HCT116 (cell line): Measurements from ENCODE around the gene EIF4G3. TPM values are rescaled to one million over a fixed set of nuclear protein-coding genes. Genes with fewer than 3 reads are reported as not detected.

Source experiments
- ATAC-seq: fragments of 200-7000 bp; cut with Tn5 transposase; 2 replicates; pipeline ENCODE4 v1.9.1; 2020; ENCODE audit warnings: mild to moderate bottlenecking, moderate library complexity
- BruUV-seq: library from RNA; stranded (reverse); fragments of 400-500 nt; replicated peaks from 2 replicates; lab custom pipeline; 2021; lab: Mats Ljungman, UMichigan
- CTCF ChIA-PET: fragments of 300-600 bp; sonication (Branson Sonifier 250); formaldehyde crosslinking; loops from one replicate; lab custom pipeline; 2021; ENCODE audit warnings: antibody characterized with exemption; lab: Charles Lee
- POLR2A ChIA-PET: fragments of 300-600, 350-600 bp; sonication (Branson Sonifier 250); formaldehyde crosslinking; loops from one replicate; lab custom pipeline; 2021; ENCODE audit warnings: antibody characterized with exemption; lab: Charles Lee
- RAD21 ChIA-PET, 2 experiments: fragments of 300-600 bp; sonication (Branson Sonifier 250); formaldehyde crosslinking; loops; one replicate each; lab custom pipeline; 2023; ENCODE audit warnings: low total read pairs in 2 of 2; ENCODE audit not compliant: uncharacterized antibody in 2 of 2, unreplicated experiment in 2 of 2, low non-redundant PET in 1 of 2; lab: Charles Lee
- DNase-seq: peaks from one replicate; pipeline ENCODE4 v3.0.0-alpha.2; 2010; ENCODE audit warnings: low read depth, low spot score
- H2AFZ ChIP-seq: fragments of 200-600 bp; shearing (Covaris generic), sonication (generic); 2 replicates; pipeline ENCODE4 v1.6.1; 2017; ENCODE audit warnings: low read depth, mixed run types, mixed read lengths, antibody characterized with exemption, low read length; ENCODE audit not compliant: poor library complexity, severe bottlenecking
- H3K27ac ChIP-seq: 2 replicates; pipeline ENCODE4 v1.5.1; 2012; ENCODE audit warnings: low read depth, low read length
- H3K27me3 ChIP-seq: fragments of 200-600 bp; sonication (generic); 2 replicates; pipeline ENCODE4 v1.6.1; 2016; ENCODE audit warnings: mixed run types, low read length, mixed read lengths; ENCODE audit not compliant: insufficient read depth
- H3K36me3 ChIP-seq, 2 experiments: fragments of 200-500 bp in 1 of 2; fragments of 200-600 bp in 1 of 2; sonication (Bioruptor generic) in 1 of 2; sonication (generic) in 1 of 2; 2 replicates each; pipeline versions ENCODE4 v1.5.1 to v1.6.1; 2014 to 2016; ENCODE audit warnings: low read length in 2 of 2, inconsistent platforms in 1 of 2, mixed read lengths in 1 of 2, mixed run types in 1 of 2; ENCODE audit not compliant: insufficient read depth in 2 of 2, control insufficient read depth in 1 of 2
- H3K4me1 ChIP-seq, 2 experiments: fragments of 200-600 bp in 1 of 2; sonication (generic) in 1 of 2; 2 replicates each; pipeline versions ENCODE4 v1.5.1 to v1.6.1; 2012 to 2017; ENCODE audit warnings: low read length in 2 of 2, inconsistent platforms in 1 of 2, mild to moderate bottlenecking in 1 of 2, mixed read lengths in 1 of 2, mixed run types in 1 of 2, moderate library complexity in 1 of 2; ENCODE audit not compliant: insufficient read depth in 2 of 2, control insufficient read depth in 1 of 2
- H3K4me2 ChIP-seq: fragments of 200-600 bp; sonication (generic); 2 replicates; pipeline ENCODE4 v1.6.1; 2017; ENCODE audit warnings: mixed run types, low read length, mixed read lengths
- H3K4me3 ChIP-seq, 2 experiments: fragments of 200-600 bp in 1 of 2; sonication (generic) in 1 of 2; replicated peaks in 1 of 2; 2 replicates each; pipeline ENCODE4 v1.5.1; 2011 to 2016; ENCODE audit warnings: low read length in 2 of 2, control low read depth in 1 of 2, low read depth in 1 of 2, mild to moderate bottlenecking in 1 of 2, mixed read lengths in 1 of 2, mixed run types in 1 of 2
- H3K79me2 ChIP-seq: fragments of 200-600 bp; sonication (generic); 2 replicates; pipeline ENCODE4 v1.6.1; 2017; ENCODE audit warnings: mild to moderate bottlenecking, mixed run types, low read length, moderate library complexity, mixed read lengths; ENCODE audit not compliant: insufficient read depth
- H3K9ac ChIP-seq: fragments of 200-600 bp; sonication (generic); 2 replicates; pipeline ENCODE4 v1.6.1; 2016; ENCODE audit warnings: low read length, mixed read lengths
- H3K9me2 ChIP-seq: fragments of 200-600 bp; sonication (generic), shearing (Covaris generic); 2 replicates; pipeline ENCODE4 v1.6.1; 2017; ENCODE audit warnings: mixed run types, mild to moderate bottlenecking, moderate library complexity; ENCODE audit not compliant: insufficient read depth
- H3K9me3 ChIP-seq, 2 experiments: fragments of 200-500 bp in 1 of 2; fragments of 200-600 bp in 1 of 2; sonication (Bioruptor generic) in 1 of 2; sonication (generic) in 1 of 2; 2 replicates each; pipeline ENCODE4 v1.6.1; 2014 to 2017; ENCODE audit warnings: low read length in 2 of 2, mixed read lengths in 2 of 2, inconsistent platforms in 1 of 2, low read depth in 1 of 2, mild to moderate bottlenecking in 1 of 2, mixed run types in 1 of 2, moderate library complexity in 1 of 2; ENCODE audit not compliant: control insufficient read depth in 1 of 2, insufficient read depth in 1 of 2
- H4K20me1 ChIP-seq: fragments of 200-600 bp; sonication (generic), shearing (Covaris generic); 2 replicates; pipeline ENCODE4 v1.6.1; 2017; ENCODE audit warnings: mixed run types, mild to moderate bottlenecking, moderate library complexity; ENCODE audit not compliant: insufficient read depth
- CTCF ChIP-seq, 3 experiments: fragments of 200-600 bp in 1 of 3; sonication (generic) in 1 of 3; IDR thresholded peaks in 2 of 3; conservative IDR thresholded peaks in 1 of 3; 2 replicates each; pipeline ENCODE4 v1.5.1; 2012 to 2017; ENCODE audit warnings: low read depth in 2 of 3, low read length in 2 of 3, antibody characterized with exemption in 1 of 3, borderline replicate concordance in 1 of 3, control low read depth in 1 of 3, mild to moderate bottlenecking in 1 of 3, mixed read lengths in 1 of 3, mixed run types in 1 of 3, moderate library complexity in 1 of 3; ENCODE audit not compliant: insufficient read depth in 1 of 3
- ELF1 ChIP-seq: IDR thresholded peaks from 2 replicates; pipeline ENCODE4 v1.6.1; 2012; ENCODE audit warnings: low read depth, borderline replicate concordance
- RAD21 ChIP-seq: IDR thresholded peaks from 2 replicates; pipeline ENCODE4 v1.6.1; 2012; ENCODE audit warnings: low read depth, mild to moderate bottlenecking
- TCF7L2 ChIP-seq: IDR thresholded peaks from 2 replicates; pipeline ENCODE4 v1.7.0; 2011; ENCODE audit warnings: borderline replicate concordance, inconsistent platforms; ENCODE audit not compliant: insufficient read depth, insufficient read length; ENCODE audit errors: extremely low read depth
- intact Hi-C: fragments of 100-400 bp; cut with micrococcal nuclease; formaldehyde crosslinking; loops from 2 replicates; pipeline ENCODE4 v1.10.0; 2022
- total RNA-seq: library from RNA; stranded (reverse); gene quantifications from one replicate; pipeline ENCODE4 v1.2.1, GENCODE V29; 2021; ENCODE audit not compliant: unreplicated experiment

Gene EIF4G3
- total RNA-seq, 1 experiment from 2014 or later = 40.1 TPM

GRCh38 chr1:21216835-21217811, 40.4 kb upstream of the EIF4G3 start:
- POLR2A ChIA-PET = no interaction called here

More at GRCh38 chr1:21216835-21217811, 40.4 kb upstream of the EIF4G3 start:
- no peak overlapping the region for H3K4me3 ChIP-seq
- H3K27ac ChIP-seq = no peak overlapping the region
- H3K9ac ChIP-seq = no peak overlapping the region
- H3K9me2 ChIP-seq = no peaks in the 10 kb centered on the region
- H3K9me3 ChIP-seq = no peaks in the 10 kb centered on the region
- TF ChIP-seq TCF7L2 (no peak), RAD21 (peak; percentile 67), ELF1 (no peak), CTCF (IDR thresholded peaks at IDR 0.05 in 2 of 3, conservative IDR thresholded peaks at IDR 0.05 in 1 of 3; ENCODE audit: borderline replicate concordance in 1 of 3, insufficient read depth in 1 of 3, low read depth in 2 of 3, low read length in 2 of 3) (peak; percentile 50 to 95 (median 87); a peak in 5 of 6 replicates)
- TF ChIP-seq, all 23 proteins: peak for 2
- BruUV-seq = no TSS peak
- peak; percentile 38 for DNase-seq
- ATAC-seq = peak; percentile 76
- Histone ChIP-seq H4K20me1 (no peaks in the 10 kb centered on the region), H3K4me1 (peaks cover 2 to 7% of the 10 kb centered on the region in 2 experiments; a peak in 2 of 4 replicates), H3K36me3 (peaks cover 5 to 6% of the 10 kb centered on the region in 2 experiments; a peak in 2 of 4 replicates), H3K27me3 (no peaks in the 10 kb centered on the region), H3K4me2 (no peak overlapping the region), H3K79me2 (no peaks in the 10 kb centered on the region), H2AFZ (no peak overlapping the region)
- CTCF ChIA-PET = interaction anchor here (0.6 to 3.5 kb wide), 6 partner anchors 15 to 520 kb away, joined by 3 to 53 read pairs (median 8); no protein-coding TSS in a partner anchor
- RAD21 ChIA-PET = interaction anchor here (1.0 to 2.6 kb wide), 2 partner anchors 151 kb away, joined by 4 to 13 read pairs; no protein-coding TSS in a partner anchor
- intact Hi-C loops = loop anchor here (5.0 kb wide), 1 partner anchor 150 kb away; no protein-coding TSS in a partner anchor
